CD4-positive, alpha-beta T cell (primary cell): ENCODE data around the gene TRUB2. TPM values are rescaled to one million over a fixed set of nuclear protein-coding genes. Genes with fewer than 3 reads are reported as not detected.

Experiments
- ATAC-seq: fragments of 200-7000 bp; cut with Tn5 transposase; one replicate; pipeline ENCODE4 v1.10.0; 2022; ENCODE audit warnings: mild to moderate bottlenecking; ENCODE audit not compliant: poor library complexity
- CTCF ChIA-PET: fragments of 350-600 bp; sonication (Branson Sonifier 250); formaldehyde crosslinking; loops from one replicate; lab custom pipeline; 2021; ENCODE audit warnings: antibody characterized with exemption, inconsistent platforms; lab: Charles Lee
- POLR2A ChIA-PET: fragments of 350-600 bp; sonication (Branson Sonifier 250); formaldehyde crosslinking; loops from one replicate; lab custom pipeline; 2021; ENCODE audit warnings: antibody characterized with exemption, inconsistent platforms; lab: Charles Lee
- DNase-seq, 14 experiments: peaks; one replicate each; pipeline ENCODE4 v3.0.0-alpha.2; 2013 to 2020; ENCODE audit warnings: mixed read lengths in 2 of 14
- H3K27ac ChIP-seq, 2 donors: one replicate each; pipeline versions ENCODE4 v1.5.1 to v1.7.0; 2013; ENCODE audit warnings: low read length in 2 of 2, low read depth in 1 of 2, mild to moderate bottlenecking in 1 of 2
- H3K27me3 ChIP-seq, 2 experiments: 1 replicate in 1 of 2; 2 replicates in 1 of 2; pipeline versions ENCODE4 v1.6.1 to v1.7.0; 2013; ENCODE audit warnings: low read length in 2 of 2, control low read depth in 1 of 2, mild to moderate bottlenecking in 1 of 2, moderate library complexity in 1 of 2; ENCODE audit not compliant: insufficient read depth in 2 of 2, control insufficient read depth in 1 of 2
- H3K36me3 ChIP-seq: one replicate; pipeline ENCODE4 v1.6.1; 2013; ENCODE audit warnings: low read length, control low read depth; ENCODE audit not compliant: insufficient read depth
- H3K4me1 ChIP-seq: one replicate; pipeline ENCODE4 v1.6.1; 2013; ENCODE audit warnings: low read length, control low read depth; ENCODE audit not compliant: insufficient read depth
- H3K4me3 ChIP-seq: one replicate; pipeline ENCODE4 v1.5.1; 2013; ENCODE audit warnings: mild to moderate bottlenecking, low read length, moderate library complexity
- H3K9me3 ChIP-seq, 2 experiments: 1 replicate in 1 of 2; 2 replicates in 1 of 2; pipeline versions ENCODE4 v1.6.1 to v1.7.0; 2013; ENCODE audit warnings: low read length in 2 of 2, mild to moderate bottlenecking in 2 of 2, control low read depth in 1 of 2, moderate library complexity in 1 of 2; ENCODE audit not compliant: control insufficient read depth in 1 of 2, insufficient read depth in 1 of 2
- H3K27ac Mint-ChIP-seq: one replicate; pipeline ENCODE4 v1.8.0; 2020; ENCODE audit warnings: mixed read lengths
- H3K27me3 Mint-ChIP-seq: one replicate; pipeline ENCODE4 v1.8.0; 2021; ENCODE audit warnings: mixed read lengths
- H3K36me3 Mint-ChIP-seq: one replicate; pipeline ENCODE4 v1.8.0; 2021; ENCODE audit warnings: low read depth, mixed read lengths
- H3K4me1 Mint-ChIP-seq: one replicate; pipeline ENCODE4 v1.8.0; 2021; ENCODE audit warnings: low read depth, mixed read lengths
- H3K4me3 Mint-ChIP-seq: one replicate; pipeline ENCODE4 v1.8.0; 2020; ENCODE audit warnings: mild to moderate bottlenecking, mixed read lengths
- H3K9me3 Mint-ChIP-seq: one replicate; pipeline ENCODE4 v1.8.0; 2020; ENCODE audit warnings: mixed read lengths
- CTCF ChIP-seq: fragments of 200-600 bp; IDR thresholded peaks from one replicate; pipeline ENCODE4 v1.8.0; 2022; ENCODE audit warnings: antibody characterized with exemption, mild to moderate bottlenecking
- intact Hi-C, 2 experiments: fragments of 100-400 bp; cut with DNase I in 1 of 2; cut with micrococcal nuclease in 1 of 2; formaldehyde crosslinking; loops; one replicate each; pipeline versions ENCODE4 v1.15.1 to v1.9.0; 2023 to 2025; cut with DNase I, micrococcal nuclease
- total RNA-seq, 174 experiments: library from RNA in 2 of 174; stranded (reverse) in 2 of 174; gene quantifications; one replicate each; pipeline ENCODE4 v1.2.3 and lab custom pipeline; 2021 to 2026

TRUB2 gene
- total RNA-seq, 2 experiments from 2014 or later: 4.8 to 6.5 TPM

GRCh38 chr9:128271112-128271511, 51.1 kb downstream of the TRUB2 start:
- POLR2A ChIA-PET: no interaction called here
- no peak for TF ChIP-seq CTCF
- intact Hi-C loops: no loop called here
- Mint-ChIP-seq H3K36me3 (peaks cover 55% of the 10 kb centered on the region), H3K4me3 (no peak overlapping the region), H3K27ac (no peak overlapping the region), H3K4me1 (peaks cover 20% of the 10 kb centered on the region), H3K27me3 (no peaks in the 10 kb centered on the region), H3K9me3 (no peaks in the 10 kb centered on the region)
- H3K4me1 ChIP-seq: peaks cover 17% of the 10 kb centered on the region
- no peak overlapping the region for H3K4me3 ChIP-seq
- CTCF ChIA-PET: no interaction called here
- ATAC-seq (no peak), DNase-seq (no peak)
- no peaks in the 10 kb centered on the region for H3K27me3 ChIP-seq
- H3K9me3 ChIP-seq: no peaks in the 10 kb centered on the region
- H3K27ac ChIP-seq: no peak overlapping the region
- H3K36me3 ChIP-seq: peaks cover 34% of the 10 kb centered on the region

GRCh38 chr9:128266868-128267590, 55.2 kb downstream of the TRUB2 start:
- H3K36me3 Mint-ChIP-seq: peaks cover 54% of the 10 kb centered on the region
- H3K4me1 ChIP-seq: no peaks in the 10 kb centered on the region
- no peaks in the 10 kb centered on the region for H3K9me3 ChIP-seq
- ATAC-seq (no peak), DNase-seq (no peak)
- no peak overlapping the region for H3K4me3 Mint-ChIP-seq
- ChIA-PET POLR2A (no interaction called here), CTCF (no interaction called here)
- no peak overlapping the region for H3K4me3 ChIP-seq
- H3K36me3 ChIP-seq: peaks cover 36% of the 10 kb centered on the region
- intact Hi-C loops: no loop called here
- H3K27ac Mint-ChIP-seq: no peak overlapping the region
- H3K9me3 Mint-ChIP-seq: no peaks in the 10 kb centered on the region
- H3K27ac ChIP-seq: no peak overlapping the region
- no peaks in the 10 kb centered on the region for H3K27me3 Mint-ChIP-seq
- no peak for TF ChIP-seq CTCF
- no peaks in the 10 kb centered on the region for H3K27me3 ChIP-seq
- no peaks in the 10 kb centered on the region for H3K4me1 Mint-ChIP-seq

GRCh38 chr9:128265348-128265847, 56.8 kb downstream of the TRUB2 start:
- POLR2A ChIA-PET: no interaction called here

More at GRCh38 chr9:128265348-128265847, 56.8 kb downstream of the TRUB2 start:
- Mint-ChIP-seq H3K36me3 (peaks cover 55% of the 10 kb centered on the region), H3K4me1 (no peaks in the 10 kb centered on the region), H3K9me3 (no peaks in the 10 kb centered on the region), H3K27ac (no peak overlapping the region), H3K27me3 (no peaks in the 10 kb centered on the region), H3K4me3 (no peak overlapping the region)
- Histone ChIP-seq H3K36me3 (peaks cover 43% of the 10 kb centered on the region), H3K4me3 (no peak overlapping the region), H3K27ac (no peak overlapping the region), H3K4me1 (no peaks in the 10 kb centered on the region), H3K9me3 (no peaks in the 10 kb centered on the region), H3K27me3 (no peaks in the 10 kb centered on the region)
- no peak for DNase-seq
- no peak for TF ChIP-seq CTCF
- CTCF ChIA-PET: no interaction called here
- intact Hi-C loops: no loop called here
- no peak for ATAC-seq
